Karpas-422 (cell line): ENCODE data around the gene RAB3IL1. TPM values are rescaled to one million over a fixed set of nuclear protein-coding genes. Genes with fewer than 3 reads are reported as not detected.

Experiments
- DNase-seq: peaks from one replicate; pipeline ENCODE4 v3.0.0-alpha.2; 2015
- H2AFZ ChIP-seq: fragments of 200-600 bp; sonication (generic); 2 replicates; pipeline ENCODE4 v1.6.1; 2014; ENCODE audit warnings: antibody characterized with exemption, low read length, mixed read lengths
- H3K27ac ChIP-seq: fragments of 200-600 bp; sonication (generic); 2 replicates; pipeline ENCODE4 v1.5.1; 2014; ENCODE audit warnings: mild to moderate bottlenecking, low read length, moderate library complexity
- H3K27me3 ChIP-seq: fragments of 200-600 bp; sonication (generic); 2 replicates; pipeline ENCODE4 v1.6.1; 2014; ENCODE audit warnings: low read length, mixed read lengths
- H3K36me3 ChIP-seq: fragments of 200-600 bp; sonication (generic); 2 replicates; pipeline ENCODE4 v1.6.1; 2014; ENCODE audit warnings: low read length, mixed read lengths; ENCODE audit not compliant: insufficient read depth
- H3K4me1 ChIP-seq: fragments of 200-600 bp; sonication (generic); 2 replicates; pipeline ENCODE4 v1.6.1; 2014; ENCODE audit warnings: mild to moderate bottlenecking, low read length, mixed read lengths
- H3K4me2 ChIP-seq: fragments of 200-600 bp; sonication (generic); 2 replicates; pipeline ENCODE4 v1.6.1; 2014; ENCODE audit warnings: low read length, low read depth, mild to moderate bottlenecking; ENCODE audit not compliant: poor library complexity, severe bottlenecking
- H3K4me3 ChIP-seq: fragments of 200-600 bp; sonication (generic); 2 replicates; pipeline ENCODE4 v1.5.1; 2014; ENCODE audit warnings: mild to moderate bottlenecking, antibody characterized with exemption, low read length, mixed read lengths
- H3K79me2 ChIP-seq: fragments of 200-600 bp; sonication (generic); 2 replicates; pipeline ENCODE4 v1.6.1; 2014; ENCODE audit warnings: mild to moderate bottlenecking, low read length, mixed read lengths
- H3K9ac ChIP-seq: fragments of 200-600 bp; sonication (generic); 2 replicates; pipeline ENCODE4 v1.6.0; 2014; ENCODE audit warnings: low read length
- H3K9me2 ChIP-seq: fragments of 200-600 bp; sonication (generic), shearing (Covaris generic); replicated peaks from 2 replicates; pipeline ENCODE4 v1.6.0; 2014; ENCODE audit warnings: mild to moderate bottlenecking, low read length, moderate library complexity; ENCODE audit not compliant: insufficient read depth
- H3K9me3 ChIP-seq: fragments of 300-700, 200-600 bp; sonication (generic); 2 replicates; pipeline ENCODE4 v1.6.1; 2014; ENCODE audit warnings: low read length, mixed read lengths
- H4K20me1 ChIP-seq: fragments of 200-600 bp; sonication (generic); 2 replicates; pipeline ENCODE4 v1.6.1; 2014; ENCODE audit warnings: mild to moderate bottlenecking, antibody characterized with exemption, low read length, low read depth; ENCODE audit not compliant: insufficient read depth
- total RNA-seq: library from RNA; depleted of rRNA; stranded (reverse); fragments of >200 nt; shearing (Covaris generic); gene quantifications from 2 replicates; pipeline ENCODE4 v1.2.3, GENCODE V29; 2014; ENCODE audit warnings: low replicate concordance

The RAB3IL1 gene
- total RNA-seq, 1 experiment from 2014 or later = not detected

DNA sequence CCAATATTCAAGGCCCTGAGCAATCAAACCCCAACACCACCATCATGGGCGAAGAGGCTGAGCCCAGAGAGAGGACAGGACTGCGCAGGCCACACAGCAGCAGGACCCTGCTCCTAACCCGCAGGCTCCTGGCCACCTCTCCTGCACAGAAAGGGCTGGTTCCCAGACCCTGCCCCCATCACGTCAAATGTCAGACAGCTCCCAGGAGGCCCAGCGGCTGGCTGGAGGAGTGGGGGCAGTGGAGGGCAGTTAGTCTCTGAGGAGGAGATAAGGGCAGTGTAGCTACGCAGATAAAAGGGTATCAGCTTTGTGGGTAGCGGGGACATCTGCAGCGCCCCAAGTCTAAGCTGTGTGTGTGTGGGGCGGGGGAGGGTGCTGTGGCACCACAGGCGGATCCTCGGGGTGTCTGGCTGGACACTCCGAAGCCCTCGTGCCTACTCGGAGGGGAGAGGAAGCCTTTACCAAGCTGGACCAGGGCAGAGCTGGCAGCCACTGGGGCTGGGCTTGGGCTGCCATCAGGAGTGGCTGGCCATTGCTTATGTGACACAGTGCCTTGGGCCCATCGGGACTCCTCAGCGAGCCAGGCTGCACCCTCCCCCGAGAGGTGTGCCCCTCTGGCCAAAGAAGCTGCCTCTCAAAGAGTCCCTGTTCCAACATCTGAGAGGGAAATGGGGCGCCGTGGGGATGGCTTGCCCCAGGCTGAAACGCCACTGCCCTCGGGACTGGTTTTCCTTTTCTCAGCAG is 47.5 kb downstream of the RAB3IL1 start:
- no peaks in the 10 kb centered on the region for H3K27me3 ChIP-seq
- no peaks in the 10 kb centered on the region for H3K36me3 ChIP-seq
- no peak overlapping the region for H3K9ac ChIP-seq
- peaks cover 4% of the 10 kb centered on the region; the same call in 1 of the 2 replicates for H4K20me1 ChIP-seq
- no peaks in the 10 kb centered on the region for H3K79me2 ChIP-seq
- no peak for DNase-seq
- no peak overlapping the region for H2AFZ ChIP-seq
- no peaks in the 10 kb centered on the region for H3K9me3 ChIP-seq
- H3K27ac ChIP-seq = no peak overlapping the region
- peaks cover 12% of the 10 kb centered on the region for H3K4me1 ChIP-seq
- no peak overlapping the region for H3K4me3 ChIP-seq
- no peaks in the 10 kb centered on the region for H3K9me2 ChIP-seq
- no peak overlapping the region for H3K4me2 ChIP-seq

DNA sequence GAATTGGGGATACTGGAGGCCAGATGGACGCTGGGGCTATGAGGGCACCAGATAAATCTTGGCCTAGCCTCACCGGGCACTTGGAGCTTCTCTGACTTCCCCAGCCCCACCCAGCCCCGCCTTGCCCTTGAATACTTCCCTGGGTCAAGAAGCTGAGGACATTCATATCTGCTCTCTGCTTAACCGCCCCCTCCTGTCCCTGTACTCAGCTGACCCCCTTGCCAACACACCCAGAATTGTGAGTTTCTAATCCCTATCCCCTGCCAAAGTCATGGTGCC is 48.0 kb downstream of the RAB3IL1 start:
- H3K9me3 ChIP-seq = no peaks in the 10 kb centered on the region
- H3K4me3 ChIP-seq = no peak overlapping the region
- H4K20me1 ChIP-seq = peaks cover 4% of the 10 kb centered on the region; the same call in 1 of the 2 replicates
- no peak overlapping the region for H3K4me2 ChIP-seq
- H3K9ac ChIP-seq = no peak overlapping the region
- no peak for DNase-seq
- no peak overlapping the region for H2AFZ ChIP-seq
- H3K79me2 ChIP-seq = no peaks in the 10 kb centered on the region
- H3K27ac ChIP-seq = no peak overlapping the region
- H3K4me1 ChIP-seq = peaks cover 12% of the 10 kb centered on the region
- H3K36me3 ChIP-seq = no peaks in the 10 kb centered on the region
- H3K9me2 ChIP-seq = no peaks in the 10 kb centered on the region
- no peaks in the 10 kb centered on the region for H3K27me3 ChIP-seq

GRCh38 chr11:61868571-61869428 is 48.6 kb downstream of the RAB3IL1 start:
- H3K9me3 ChIP-seq = no peaks in the 10 kb centered on the region

GRCh38 chr11:61866958-61867343 is 50.4 kb downstream of the RAB3IL1 start:
- Histone ChIP-seq H3K9me3 (no peaks in the 10 kb centered on the region), H2AFZ (no peak overlapping the region), H3K27me3 (no peaks in the 10 kb centered on the region), H3K4me2 (no peak overlapping the region), H3K36me3 (no peaks in the 10 kb centered on the region), H3K4me3 (no peak overlapping the region), H3K27ac (no peak overlapping the region), H3K9me2 (no peaks in the 10 kb centered on the region), H3K9ac (no peak overlapping the region), H3K79me2 (no peaks in the 10 kb centered on the region), H3K4me1 (peaks cover 12% of the 10 kb centered on the region), H4K20me1 (peaks cover 4% of the 10 kb centered on the region; the same call in 1 of the 2 replicates)
- DNase-seq = no peak

More at GRCh38 chr11:61868571-61869428, 48.6 kb downstream of the RAB3IL1 start:
- no peak for DNase-seq
- H3K36me3 ChIP-seq = no peaks in the 10 kb centered on the region
- H3K4me3 ChIP-seq = no peak overlapping the region
- no peaks in the 10 kb centered on the region for H3K79me2 ChIP-seq
- no peaks in the 10 kb centered on the region for H3K27me3 ChIP-seq
- no peak overlapping the region for H3K4me2 ChIP-seq
- H3K27ac ChIP-seq = no peak overlapping the region
- no peak overlapping the region for H2AFZ ChIP-seq
- H3K9ac ChIP-seq = no peak overlapping the region
- H3K9me2 ChIP-seq = no peaks in the 10 kb centered on the region
- H3K4me1 ChIP-seq = peaks cover 12% of the 10 kb centered on the region
- H4K20me1 ChIP-seq = peaks cover 4% of the 10 kb centered on the region; the same call in 1 of the 2 replicates

- Histone ChIP-seq H3K79me2 (no peaks in the 10 kb centered on the region), H3K27ac (no peak overlapping the region), H3K27me3 (no peaks in the 10 kb centered on the region), H3K9me3 (no peaks in the 10 kb centered on the region), H3K4me1 (peaks cover 10% of the 10 kb centered on the region), H3K9ac (no peak overlapping the region), H3K4me2 (no peak overlapping the region), H2AFZ (no peak overlapping the region), H4K20me1 (peaks cover 4% of the 10 kb centered on the region; the same call in 1 of the 2 replicates), H3K4me3 (no peak overlapping the region), H3K36me3 (no peaks in the 10 kb centered on the region), H3K9me2 (no peaks in the 10 kb centered on the region)
- DNase-seq = no peak
Observed at GRCh38 chr11:61866231-61866957, 51.0 kb downstream of the RAB3IL1 start.

DNA sequence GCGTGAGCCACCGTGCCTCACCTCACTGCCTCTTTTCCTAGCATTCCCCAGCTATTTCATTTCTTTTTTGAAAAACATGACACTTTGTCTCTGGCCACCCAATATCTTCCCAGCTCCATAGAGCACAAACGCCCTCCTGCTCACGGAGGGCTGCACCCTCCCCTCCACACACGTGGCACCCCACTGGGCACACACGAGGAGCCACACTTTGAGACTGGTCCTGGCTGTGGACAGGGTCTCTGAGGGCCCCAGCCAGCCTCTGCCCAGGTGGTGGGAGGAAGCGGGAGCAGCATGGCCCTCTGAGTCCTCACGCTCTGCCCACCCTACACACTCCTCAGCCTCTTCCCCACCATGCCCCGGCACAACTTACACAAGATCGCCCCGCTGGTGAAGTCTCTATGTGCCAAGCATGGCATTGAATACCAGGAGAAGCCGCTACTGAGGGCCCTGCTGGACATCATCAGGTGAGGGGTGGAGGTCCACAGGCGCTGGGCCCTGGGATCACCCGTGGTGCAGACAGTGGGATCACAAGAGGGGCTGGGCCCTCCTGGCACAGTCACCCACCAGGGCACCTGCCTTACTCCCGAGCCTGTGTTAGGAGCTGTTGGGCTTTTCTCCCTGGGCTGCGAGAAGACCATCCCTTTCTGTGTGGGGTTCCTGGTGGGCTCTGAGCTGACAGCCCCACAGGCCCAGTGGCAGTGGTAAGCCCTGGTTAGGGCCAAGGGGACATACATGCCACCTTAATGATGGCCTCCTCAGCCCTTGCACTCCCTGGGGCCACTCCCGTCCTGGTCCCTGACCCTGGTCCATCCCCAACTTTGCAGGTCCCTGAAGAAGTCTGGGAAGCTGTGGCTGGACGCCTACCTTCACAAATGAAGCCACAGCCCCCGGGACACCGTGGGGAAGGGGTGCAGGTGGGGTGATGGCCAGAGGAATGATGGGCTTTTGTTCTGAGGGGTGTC is 52.3 kb downstream of the RAB3IL1 start:
- Histone ChIP-seq H3K27me3 (no peaks in the 10 kb centered on the region), H4K20me1 (peaks cover 4% of the 10 kb centered on the region; the same call in 1 of the 2 replicates), H2AFZ (no peak overlapping the region), H3K36me3 (no peaks in the 10 kb centered on the region), H3K9ac (no peak overlapping the region), H3K4me2 (no peak overlapping the region), H3K9me2 (no peaks in the 10 kb centered on the region), H3K27ac (no peak overlapping the region), H3K4me1 (no peaks in the 10 kb centered on the region), H3K4me3 (no peak overlapping the region), H3K9me3 (no peaks in the 10 kb centered on the region), H3K79me2 (no peaks in the 10 kb centered on the region)
- no peak for DNase-seq

GRCh38 chr11:61863548-61864081 is 53.8 kb downstream of the RAB3IL1 start:
- H3K9ac ChIP-seq = no peak overlapping the region
- H3K79me2 ChIP-seq = no peaks in the 10 kb centered on the region
- DNase-seq = no peak
- H3K9me2 ChIP-seq = no peaks in the 10 kb centered on the region
- no peaks in the 10 kb centered on the region for H3K36me3 ChIP-seq
- no peak overlapping the region for H2AFZ ChIP-seq
- no peaks in the 10 kb centered on the region for H3K27me3 ChIP-seq
- no peak overlapping the region for H3K27ac ChIP-seq
- H3K4me1 ChIP-seq = no peaks in the 10 kb centered on the region
- H3K4me2 ChIP-seq = no peak overlapping the region
- H3K4me3 ChIP-seq = no peak overlapping the region
- H4K20me1 ChIP-seq = peaks cover 4% of the 10 kb centered on the region; the same call in 1 of the 2 replicates
- H3K9me3 ChIP-seq = no peaks in the 10 kb centered on the region
